A549 (cell line): ENCODE data around the gene RIMBP2. TPM values are rescaled to one million over a fixed set of nuclear protein-coding genes. Genes with fewer than 3 reads are reported as not detected.

Source experiments
- ATAC-seq, 2 experiments: fragments of 200-7000 bp in 1 of 2; fragments of >200 bp in 1 of 2; cut with Nextera tagmentation in 1 of 2; cut with Tn5 transposase in 1 of 2; 3 replicates each; pipeline versions ENCODE4 v1.8.0 to v1.9.1; 2018 to 2020; ENCODE audit warnings: mild to moderate bottlenecking in 1 of 2, moderate library complexity in 1 of 2
- CTCF ChIA-PET: fragments of 300-600 bp; sonication (Branson Sonifier 250); formaldehyde crosslinking; extraction: SDS; loops from one replicate; lab custom pipeline; 2021; ENCODE audit warnings: antibody characterized with exemption, inconsistent platforms; lab: Yijun Ruan, JAX
- POLR2A ChIA-PET: fragments of 350-600 bp; formaldehyde crosslinking; extraction: SDS; loops from one replicate; lab custom pipeline; 2021; ENCODE audit warnings: antibody characterized with exemption, inconsistent platforms; lab: Yijun Ruan, JAX
- DNase-seq, 2 experiments: peaks; one replicate each; pipeline versions ENCODE4 v3.0.0 to v3.0.0-alpha.2; 2011 to 2016; ENCODE audit warnings: low read depth in 1 of 2, low spot score in 1 of 2
- FAIRE-seq: peaks from 2 replicates; lab custom pipeline; 2011; peaks lifted over from hg19 to GRCh38; lab: Jason Lieb, UNC
- H3K27ac ChIP-seq, 2 experiments: fragments of >200 bp; sonication (Bioruptor Twin); formaldehyde crosslinking; 3 replicates each; pipeline ENCODE4 v1.5.1; 2016 to 2017
- H3K4me1 ChIP-seq: fragments of >200 bp; sonication (Bioruptor Twin); formaldehyde crosslinking; 3 replicates; pipeline ENCODE4 v1.6.1; 2016
- H3K4me2 ChIP-seq: fragments of >200 bp; sonication (Bioruptor Twin); formaldehyde crosslinking; 3 replicates; pipeline ENCODE4 v1.6.1; 2016
- H3K4me3 ChIP-seq: fragments of >200 bp; sonication (Bioruptor Twin); formaldehyde crosslinking; 3 replicates; pipeline ENCODE4 v1.5.1; 2016
- H3K9me3 ChIP-seq: fragments of >200 bp; sonication (Bioruptor Twin); formaldehyde crosslinking; 3 replicates; pipeline ENCODE4 v1.6.1; 2016
- BCL3 ChIP-seq: fragments of >200 bp; sonication (Bioruptor Twin); formaldehyde crosslinking; IDR thresholded peaks from 3 replicates; pipeline ENCODE4 v1.6.1; 2016
- BHLHE40 ChIP-seq: IDR thresholded peaks from 2 replicates; pipeline ENCODE4 v1.6.1; 2012; ENCODE audit warnings: low read depth, low read length, inconsistent platforms
- CBX2 ChIP-seq: fragments of 200-600 bp; sonication (generic); IDR thresholded peaks from 2 replicates; pipeline ENCODE4 v1.6.1; 2016; ENCODE audit warnings: low read depth, mild to moderate bottlenecking, borderline replicate concordance
- EHMT2 ChIP-seq: fragments of 200-600 bp; sonication (generic); IDR thresholded peaks from 2 replicates; pipeline ENCODE4 v1.6.1; 2016; ENCODE audit warnings: antibody characterized with exemption, low read depth, mild to moderate bottlenecking, moderate library complexity
- EP300 ChIP-seq, 2 experiments: fragments of >200 bp; sonication (Bioruptor Twin); formaldehyde crosslinking; IDR thresholded peaks; 2 replicates in 1 of 2; 3 replicates in 1 of 2; pipeline ENCODE4 v1.6.1; 2016 to 2017
- ESRRA ChIP-seq: fragments of 150-350 bp; IDR thresholded peaks from 2 replicates; pipeline ENCODE4 v1.6.1; 2014; ENCODE audit warnings: mild to moderate bottlenecking, low read length, borderline replicate concordance
- FOSB ChIP-seq: fragments of 250-450 bp; sonication (Bioruptor Pico); IDR thresholded peaks from 2 replicates; pipeline ENCODE4 v1.5.0; 2020; ENCODE audit warnings: mild to moderate bottlenecking, moderate library complexity
- HEYL ChIP-seq: fragments of 250-450 bp; sonication (Bioruptor Pico); IDR thresholded peaks from 2 replicates; pipeline ENCODE4 v1.8.0; 2021; ENCODE audit warnings: mild to moderate bottlenecking, moderate library complexity
- HOXB13 ChIP-seq: fragments of 250-450 bp; sonication (Bioruptor Pico); IDR thresholded peaks from 2 replicates; pipeline ENCODE4 v1.5.0; 2020; ENCODE audit warnings: low read depth, mild to moderate bottlenecking, moderate library complexity
- JUN ChIP-seq, 2 experiments: fragments of >200 bp; sonication (Bioruptor Twin); formaldehyde crosslinking; IDR thresholded peaks; 2 replicates in 1 of 2; 3 replicates in 1 of 2; pipeline ENCODE4 v1.6.1; 2016 to 2017
- KDM5A ChIP-seq: fragments of 200-600 bp; sonication (generic); IDR thresholded peaks from 2 replicates; pipeline ENCODE4 v1.6.1; 2016; ENCODE audit warnings: antibody characterized with exemption, mild to moderate bottlenecking
- MAX ChIP-seq: IDR thresholded peaks from 2 replicates; pipeline ENCODE4 v1.6.1; 2012
- MYC ChIP-seq: IDR thresholded peaks from 2 replicates; pipeline ENCODE4 v1.6.1; 2012; ENCODE audit warnings: mild to moderate bottlenecking, inconsistent platforms, low read length, improper control_type of control experiment, borderline replicate concordance
- NFE2L2 ChIP-seq: fragments of 150-350 bp; conservative IDR thresholded peaks from 2 replicates; pipeline ENCODE4 v1.6.1; 2014; ENCODE audit warnings: low read length
- PBX3 ChIP-seq: IDR thresholded peaks from 2 replicates; pipeline ENCODE4 v1.6.1; 2012
- PHF8 ChIP-seq: fragments of 200-600 bp; sonication (generic); IDR thresholded peaks from 2 replicates; pipeline ENCODE4 v1.6.1; 2016; ENCODE audit warnings: low read depth, mild to moderate bottlenecking, antibody characterized with exemption, moderate library complexity, borderline replicate concordance
- POLR2A ChIP-seq: IDR thresholded peaks from 2 replicates; pipeline ENCODE4 v1.6.1; 2012; ENCODE audit warnings: mild to moderate bottlenecking, low read length
- RAD21 ChIP-seq, 2 experiments: fragments of >200 bp in 1 of 2; sonication (Bioruptor Twin) in 1 of 2; formaldehyde crosslinking in 1 of 2; IDR thresholded peaks in 1 of 2; conservative IDR thresholded peaks in 1 of 2; 2 replicates in 1 of 2; 3 replicates in 1 of 2; pipeline ENCODE4 v1.6.1; 2012 to 2018; ENCODE audit warnings: inconsistent platforms in 1 of 2
- RFX5 ChIP-seq: fragments of 450-650 bp; IDR thresholded peaks from 2 replicates; pipeline ENCODE4 v1.7.1; 2014; ENCODE audit warnings: antibody characterized with exemption, mild to moderate bottlenecking, moderate library complexity
- RNF2 ChIP-seq: fragments of 200-600 bp; sonication (generic); IDR thresholded peaks from 2 replicates; pipeline ENCODE4 v1.6.1; 2016; ENCODE audit warnings: low read depth, mild to moderate bottlenecking, antibody characterized with exemption, moderate library complexity, borderline replicate concordance
- TFCP2L1 ChIP-seq: fragments of 250-450 bp; sonication (Bioruptor Pico); IDR thresholded peaks from 2 replicates; pipeline ENCODE4 v1.5.0; 2021; ENCODE audit warnings: mild to moderate bottlenecking
- USF2 ChIP-seq: fragments of 450-650 bp; IDR thresholded peaks from 2 replicates; pipeline ENCODE4 v1.6.1; 2014; ENCODE audit warnings: antibody characterized with exemption
- ZC3H11A ChIP-seq: fragments of 450-650 bp; IDR thresholded peaks from 2 replicates; pipeline ENCODE4 v1.6.1; 2014; ENCODE audit warnings: antibody characterized with exemption, mild to moderate bottlenecking
- ZSCAN20 ChIP-seq: fragments of 250-450 bp; sonication (Bioruptor Pico); IDR thresholded peaks from 2 replicates; pipeline ENCODE4 v1.8.0; 2022; ENCODE audit warnings: mild to moderate bottlenecking, moderate library complexity
- WGBS: methylation state at CpG from one replicate; pipeline ENCODE4 v1.1.6; 2017; ENCODE audit errors: missing lambda C conversion rate; 5-methylcytosine and 5-hydroxymethylcytosine counted together
- polyA plus RNA-seq, 4 experiments: library from polyadenylated mRNA; depleted of rRNA in 3 of 4; stranded (reverse); fragments of >200 nt; fragmentation: RNase III in 1 of 4; extraction: RNeasy Plus Mini Kit Qiagen cat#74134 plus additional on column Dnase treatment in 1 of 4; gene quantifications; 2 replicates in 3 of 4; 3 replicates in 1 of 4; pipeline ENCODE4 v1.2.3, GENCODE V29; 2011 to 2017

Gene RIMBP2
- polyA plus RNA-seq, 2 of the 4 experiments (the other 2 are of a cell fraction) = not detected

GRCh38 chr12:130557886-130558765 is 158.0 kb downstream of the RIMBP2 start:
- DNase-seq (no peak), ATAC-seq (no peak), FAIRE-seq (no peak)
- Histone ChIP-seq H3K4me1 (no peaks in the 10 kb centered on the region), H3K4me3 (no peak overlapping the region), H3K4me2 (no peak overlapping the region), H3K27ac (no peak overlapping the region), H3K9me3 (no peaks in the 10 kb centered on the region)
- 11% methylated on average over 16 of the region's 16 CpGs for WGBS
- ChIA-PET CTCF (no interaction called here), POLR2A (no interaction called here)
- TF ChIP-seq ESRRA (no peak), RFX5 (no peak), CBX2 (no peak), RAD21 (conservative IDR thresholded peaks at IDR 0.05 in 1 of 2, IDR thresholded peaks at IDR 0.05 in 1 of 2) (no peak), POLR2A (no peak), ZSCAN20 (CRISPR knock-in tag) (no peak), BHLHE40 (no peak), TFCP2L1 (CRISPR knock-in tag) (no peak), USF2 (no peak), FOSB (CRISPR knock-in tag) (no peak), RNF2 (no peak), KDM5A (no peak), PBX3 (no peak), EP300 (IDR thresholded peaks at IDR 0.05) (no peak), MAX (no peak), HEYL (no peak), MYC (no peak), NFE2L2 (no peak), EHMT2 (no peak)

GRCh38 chr12:130557201-130557600 is 158.9 kb downstream of the RIMBP2 start:
- Histone ChIP-seq H3K4me1 (no peaks in the 10 kb centered on the region), H3K27ac (no peak overlapping the region), H3K4me3 (no peak overlapping the region), H3K9me3 (no peaks in the 10 kb centered on the region), H3K4me2 (no peak overlapping the region)
- 18% methylated on average over 8 of the region's 9 CpGs for WGBS
- no peak for TF ChIP-seq CBX2
- ChIA-PET POLR2A (no interaction called here), CTCF (no interaction called here)
- FAIRE-seq = no peak
- no peak for ATAC-seq
- DNase-seq = no peak

GRCh38 chr12:130556486-130557055 is 159.5 kb downstream of the RIMBP2 start:
- H3K4me3 ChIP-seq = no peak overlapping the region
- no peak overlapping the region for H3K27ac ChIP-seq
- no peaks in the 10 kb centered on the region for H3K4me1 ChIP-seq
- no peak for DNase-seq
- no peaks in the 10 kb centered on the region for H3K9me3 ChIP-seq
- no peak overlapping the region for H3K4me2 ChIP-seq
- FAIRE-seq = no peak
- ATAC-seq = no peak
- ChIA-PET POLR2A (no interaction called here), CTCF (no interaction called here)
- 13% methylated on average over 8 of the region's 8 CpGs for WGBS
- TF ChIP-seq ZC3H11A (no peak), ESRRA (no peak), JUN (IDR thresholded peaks at IDR 0.05) (no peak), MAX (no peak), PHF8 (no peak), BCL3 (no peak), HOXB13 (CRISPR knock-in tag) (no peak)
